ENCODE measurements around the gene RNF113A.
A peak's percentile ranks its signal among the peaks of the same experiment; 100 is the strongest.
"Not testable (repeated sequence)": the region's sequence is repeated elsewhere in the genome, so short reads cannot be mapped to it uniquely, and the experiment has no call there.

The RNF113A gene
- 32.9 to 38.3 reads per million in 2 experiments for total RNA-seq

GRCh38 chrX:119871599-119872395 is at the start of gene RNF113A, which contains the start of gene NDUFA1:
TSS of gene RNF113A (minus strand) at chrX:119871733. CDS start at chrX:119871613, 120 bp downstream.
TSS of gene NDUFA1 (plus strand) at chrX:119871832. CDS start at chrX:119871912, 80 bp downstream.
- peak; percentile 77 for DNase-seq (ENCODE audit: low read depth)

DNA sequence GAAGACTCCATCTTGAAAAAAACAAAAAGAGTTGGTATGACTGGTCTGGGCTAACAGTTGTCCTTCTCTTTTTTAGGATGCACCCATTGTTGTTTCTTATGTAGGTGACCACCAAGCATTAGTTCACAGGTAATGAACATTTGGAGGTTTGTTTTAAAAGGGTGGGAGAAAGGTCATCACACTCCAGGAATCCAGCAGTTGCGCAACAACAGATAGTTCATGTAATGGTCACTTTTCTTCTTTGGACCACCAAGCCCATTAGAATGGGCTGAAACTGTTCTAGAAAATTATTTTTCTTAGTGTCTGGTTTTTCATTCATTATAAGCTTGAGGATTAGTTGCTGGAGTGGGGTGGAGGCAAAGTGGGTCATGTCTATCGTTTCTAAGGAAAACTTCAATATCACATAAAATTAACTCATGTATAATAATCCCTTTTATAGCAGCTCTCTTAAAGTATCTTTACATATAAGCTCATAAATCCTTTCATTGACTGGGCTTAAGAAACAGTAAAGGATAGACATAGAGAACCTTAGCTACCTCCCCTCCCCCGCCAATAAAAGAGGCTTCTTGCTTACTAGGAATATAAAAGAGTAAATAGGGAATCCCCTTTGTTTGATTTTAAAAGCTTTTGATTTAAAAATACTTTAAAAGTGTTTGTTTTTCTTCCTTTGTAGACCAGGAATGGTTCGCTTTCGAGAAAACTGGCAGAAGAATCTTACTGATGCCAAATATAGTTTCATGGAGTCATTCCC is 48.5 kb upstream of the RNF113A start:
- no peak for DNase-seq (ENCODE audit: low read depth)

GRCh38 chrX:119917877-119918276 is 46.3 kb upstream of the RNF113A start:
- no peak for DNase-seq (ENCODE audit: low read depth)

DNA sequence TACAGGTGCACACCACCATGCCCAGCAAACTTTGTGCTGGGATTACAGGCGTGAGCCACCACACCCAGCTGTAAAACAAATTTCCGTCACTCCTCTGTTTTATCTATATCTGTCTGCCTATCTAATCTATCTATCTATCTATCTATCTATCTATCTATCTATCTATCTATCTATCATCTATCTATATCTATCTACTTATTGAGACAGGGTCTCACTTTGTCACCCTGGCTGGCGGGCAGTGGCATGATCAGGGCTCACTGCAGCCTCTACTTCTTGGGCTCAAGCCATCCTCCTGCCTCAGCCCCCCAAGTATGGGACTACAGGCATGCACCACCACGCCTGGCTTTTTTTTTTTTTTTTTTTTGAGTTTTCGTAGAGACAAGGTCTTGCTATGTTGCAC is 44.8 kb upstream of the RNF113A start:
- no peak for DNase-seq (ENCODE audit: low read depth)

GRCh38 chrX:119900976-119901375 is 29.4 kb upstream of the RNF113A start:
- no peak for DNase-seq (ENCODE audit: low read depth)

- DNase-seq (ENCODE audit: low read depth), result no peak
Observed at GRCh38 chrX:119899125-119899524, 27.6 kb upstream of the RNF113A start.

GRCh38 chrX:119895843-119896326 is 24.4 kb upstream of the RNF113A start, which contains the start of gene AKAP14:
TSS of gene AKAP14 (plus strand) at chrX:119895893. CDS start at chrX:119903224, 7,331 bp downstream.
- DNase-seq (ENCODE audit: low read depth), result no peak

DNA sequence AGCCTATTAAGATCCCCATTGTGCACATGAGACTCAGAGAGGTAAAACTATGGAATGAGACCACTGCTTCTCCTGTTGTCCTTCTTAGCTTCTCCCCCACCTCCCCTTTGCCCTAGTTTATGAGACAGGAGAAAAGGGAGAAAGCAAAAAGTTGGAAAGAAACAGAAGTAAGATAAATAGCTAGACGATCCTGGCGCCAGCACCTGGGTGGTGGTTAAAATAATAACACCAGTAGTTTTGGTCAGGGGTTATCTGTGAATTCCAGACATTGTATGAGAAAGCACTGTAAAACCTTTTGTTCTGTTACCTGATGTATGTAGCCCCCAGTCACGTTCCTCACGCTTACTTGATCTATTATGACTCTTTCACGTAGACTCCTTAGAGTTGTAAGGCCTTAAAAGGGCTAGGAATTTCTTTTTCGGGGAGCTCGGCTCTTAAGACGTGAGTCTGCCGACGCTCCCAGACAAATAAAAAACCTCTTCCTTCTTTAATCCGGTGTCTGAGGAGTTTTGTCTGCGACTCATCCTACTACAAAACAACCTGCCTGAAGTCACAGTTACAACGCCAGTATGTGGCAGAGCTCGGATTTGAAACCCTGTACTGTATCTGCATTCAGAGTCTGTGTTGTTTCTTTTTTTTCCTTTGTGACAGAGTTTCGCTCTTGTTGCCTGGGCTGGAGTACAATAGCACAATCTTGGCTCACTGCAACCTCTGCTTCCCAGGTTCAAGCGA is 20.6 kb upstream of the RNF113A start:
- DNase-seq (ENCODE audit: low read depth), result not testable (repeated sequence)

- DNase-seq (ENCODE audit: low read depth), result not testable (repeated sequence)
Observed at GRCh38 chrX:119890626-119891025, 19.1 kb upstream of the RNF113A start.

GRCh38 chrX:119887721-119888425 is 16.3 kb upstream of the RNF113A start:
- peak; percentile 27 for DNase-seq (ENCODE audit: low read depth)

DNA sequence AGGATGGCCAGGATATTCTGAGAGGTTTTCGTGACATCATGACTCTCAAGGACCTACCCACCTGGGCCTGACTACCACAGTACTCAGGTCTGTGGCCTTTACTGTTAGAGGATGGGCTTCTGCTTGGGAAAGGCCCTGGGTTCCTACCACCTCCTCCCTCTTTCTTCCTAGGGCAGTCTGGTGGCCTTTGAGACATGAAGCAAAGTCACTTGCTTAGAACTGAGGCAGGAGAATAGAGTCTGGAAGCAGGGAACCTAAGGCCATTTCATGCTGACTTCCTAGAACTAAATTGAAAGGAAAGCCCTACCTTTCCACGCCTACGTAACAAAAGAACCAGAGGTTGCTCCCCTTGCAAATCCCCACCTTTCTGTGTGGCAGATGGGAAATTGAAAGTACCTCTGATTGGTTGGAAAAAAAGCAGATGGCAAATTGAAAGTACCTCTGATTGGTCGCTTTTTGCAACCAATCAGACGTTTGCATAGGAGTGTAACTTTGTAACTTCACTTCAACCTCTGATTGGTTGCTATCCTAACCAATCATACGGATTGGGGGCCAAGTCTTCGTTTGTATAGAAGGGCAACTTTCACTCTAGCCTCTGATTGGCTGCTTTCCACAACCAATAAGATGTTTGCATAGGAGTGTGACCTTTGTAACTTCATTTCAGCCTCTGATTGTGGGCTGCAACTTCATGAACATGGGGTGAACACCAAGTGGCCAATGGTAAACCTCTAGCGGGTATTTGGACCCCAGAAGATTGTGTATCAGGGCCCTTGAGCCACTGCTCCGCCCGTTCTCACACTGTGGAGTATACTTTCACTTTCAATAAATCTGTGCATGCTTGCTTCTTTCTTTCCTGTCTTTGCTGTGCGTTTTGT is 14.3 kb upstream of the RNF113A start:
- DNase-seq (ENCODE audit: low read depth), result no peak

- no peak for DNase-seq (ENCODE audit: low read depth)
Observed at GRCh38 chrX:119880552-119881437, 9.3 kb upstream of the RNF113A start.

DNA sequence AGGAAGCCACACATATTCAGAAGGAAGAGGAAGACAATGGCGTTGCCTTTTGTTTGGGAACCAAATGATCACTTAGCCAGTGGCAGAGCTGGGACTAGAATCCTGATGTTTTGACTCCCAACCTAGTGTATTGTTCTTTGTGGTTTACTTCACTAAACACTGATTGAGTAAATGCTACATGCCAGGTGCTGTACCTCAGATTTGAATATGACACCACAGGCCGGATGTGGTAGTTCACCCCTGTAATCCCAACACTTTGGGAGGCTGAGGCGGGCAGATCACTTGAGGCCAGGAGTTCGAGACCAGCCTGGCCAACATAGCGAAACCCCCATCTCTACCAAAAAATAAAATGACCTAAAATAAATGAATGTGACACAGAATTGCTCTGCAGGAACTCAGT is 8.5 kb upstream of the RNF113A start:
- DNase-seq (ENCODE audit: low read depth), result no peak

- no peak for DNase-seq (ENCODE audit: low read depth)
Observed at GRCh38 chrX:119878740-119879139, 7.2 kb upstream of the RNF113A start.

DNA sequence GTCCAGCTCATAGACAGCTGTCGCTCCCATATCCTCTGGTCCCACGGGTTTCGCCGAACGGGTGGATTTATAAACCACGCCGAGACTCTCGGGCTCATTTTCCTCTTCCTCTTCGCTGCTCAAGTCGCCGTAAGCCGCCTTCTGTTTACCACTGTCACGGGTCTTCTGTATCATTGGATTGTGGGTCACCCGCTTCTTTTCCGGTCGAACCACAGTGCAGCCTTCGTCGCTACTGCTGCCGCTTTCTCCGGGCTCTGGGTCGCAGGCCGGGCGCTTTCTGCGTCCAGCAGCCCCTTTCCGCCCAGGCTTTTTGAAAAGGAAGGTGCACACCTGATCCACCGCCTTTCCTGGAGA is 311 bp downstream of the RNF113A start:
- DNase-seq (ENCODE audit: low read depth), result peak; percentile 7

GRCh38 chrX:119870626-119871131 is 854 bp downstream of the RNF113A start:
- peak; percentile 9 for DNase-seq (ENCODE audit: low read depth)

GRCh38 chrX:119853444-119853843 is 18.1 kb downstream of the RNF113A start:
- no peak for DNase-seq (ENCODE audit: low read depth)

- peak; percentile 92 for DNase-seq (ENCODE audit: low read depth)
Observed at GRCh38 chrX:119852382-119853353, 18.9 kb downstream of the RNF113A start, which contains the start of gene UPF3B. TSS of gene UPF3B (minus strand) at chrX:119852963. CDS start at chrX:119852928, 35 bp downstream.
